ENCODE results near the gene RAP1GAP2. TPM values are rescaled to one million over a fixed set of nuclear protein-coding genes. Genes with fewer than 3 reads are reported as not detected.

RAP1GAP2 gene
- total RNA-seq, 3 donors from 2014 or later, result 26.6 to 45.3 (median 43.3) TPM

- intact Hi-C loops (cut with DNase I, micrococcal nuclease), result no loop called here
- TF ChIP-seq CTCF (IDR thresholded peaks at IDR 0.05), result no peak
- Histone ChIP-seq H3K9me3 (no peaks in the 10 kb centered on the region), H3K4me1 (ENCODE audit: low read depth) (peaks cover 12% of the 10 kb centered on the region), H3K36me3 (ENCODE audit: low read depth) (no peaks in the 10 kb centered on the region), H3K4me3 (no peak overlapping the region)
- ATAC-seq (no peak), DNase-seq (no peak)
Observed at GRCh38 chr17:2905269-2905668, 109.0 kb downstream of the RAP1GAP2 start.

- Histone ChIP-seq H3K4me3 (no peak overlapping the region), H3K9me3 (no peaks in the 10 kb centered on the region), H3K36me3 (ENCODE audit: low read depth) (no peaks in the 10 kb centered on the region), H3K4me1 (ENCODE audit: low read depth) (peaks cover 9% of the 10 kb centered on the region)
- ATAC-seq (no peak), DNase-seq (no peak)
- intact Hi-C loops (cut with DNase I, micrococcal nuclease), result no loop called here
- no peak for TF ChIP-seq CTCF (IDR thresholded peaks at IDR 0.05)
Observed at GRCh38 chr17:2905696-2906501, 109.7 kb downstream of the RAP1GAP2 start.

DNA sequence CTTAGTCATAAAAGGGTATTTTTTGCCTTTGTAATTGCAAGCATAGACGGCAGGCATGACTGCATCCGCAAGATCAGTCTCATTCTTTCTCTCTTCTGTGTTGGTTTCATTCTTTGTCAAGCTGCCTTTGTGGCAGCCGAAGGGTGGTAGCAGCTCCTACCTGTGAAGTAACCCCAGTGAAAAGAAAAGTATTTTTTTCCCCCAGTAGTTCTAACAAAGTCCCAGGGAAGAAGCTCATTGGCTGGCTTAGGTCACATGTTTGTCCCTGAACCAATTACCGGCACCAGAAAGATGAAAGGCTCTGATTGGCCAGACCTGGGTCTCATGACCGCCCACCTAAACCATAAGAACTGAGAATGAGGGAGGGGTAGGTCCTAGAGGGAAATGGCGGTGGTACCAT, 110.7 kb downstream of the RAP1GAP2 start:
- no peaks in the 10 kb centered on the region for H3K36me3 ChIP-seq (ENCODE audit: low read depth)
- ATAC-seq (no peak), DNase-seq (no peak)
- TF ChIP-seq CTCF (IDR thresholded peaks at IDR 0.05), result no peak
- peaks cover 9% of the 10 kb centered on the region for H3K4me1 ChIP-seq (ENCODE audit: low read depth)
- H3K9me3 ChIP-seq, result no peaks in the 10 kb centered on the region
- no peak overlapping the region for H3K4me3 ChIP-seq
- intact Hi-C loops (cut with DNase I, micrococcal nuclease), result no loop called here

DNA sequence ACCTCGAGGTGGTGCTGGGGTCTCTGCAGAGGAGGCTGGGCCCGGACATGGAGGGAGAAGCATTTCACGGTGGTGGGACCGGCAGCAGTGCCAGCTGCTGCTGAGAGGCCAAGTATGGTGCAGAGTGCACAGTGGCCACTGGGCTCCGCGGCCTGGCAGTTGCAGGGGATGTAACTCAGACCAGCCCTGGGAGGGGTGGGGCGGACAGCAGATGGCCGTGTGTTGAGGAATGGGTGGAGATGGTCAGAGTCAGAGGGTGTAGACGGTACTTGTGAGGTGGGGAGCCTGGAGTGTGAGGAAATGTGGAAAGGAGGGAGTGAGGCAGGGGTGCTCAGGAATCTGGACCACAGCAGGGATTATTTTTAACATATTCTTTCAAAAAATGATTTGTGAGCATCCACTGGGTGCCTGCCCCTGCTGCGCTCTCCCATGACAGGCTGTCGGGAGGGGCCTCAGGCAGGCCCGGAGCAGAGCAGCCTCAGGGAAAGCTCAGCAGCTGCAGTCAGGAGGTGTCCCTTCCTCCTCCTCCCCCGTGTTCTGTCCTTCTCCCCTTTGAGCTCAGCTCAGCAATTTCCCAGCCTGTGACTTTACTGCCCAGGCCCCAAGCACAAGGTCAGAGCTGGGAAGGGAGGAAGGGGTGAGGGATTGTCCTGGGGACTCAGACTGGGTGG, 113.1 kb downstream of the RAP1GAP2 start:
- DNase-seq, result peak in 2 of 3 donors; percentile 56 to 60
- H3K9me3 ChIP-seq, result no peaks in the 10 kb centered on the region
- intact Hi-C loops (cut with DNase I, micrococcal nuclease), result no loop called here

GRCh38 chr17:2909846-2910234, 113.6 kb downstream of the RAP1GAP2 start:
- no peaks in the 10 kb centered on the region for H3K36me3 ChIP-seq (ENCODE audit: low read depth)
- no peak overlapping the region for H3K4me3 ChIP-seq
- TF ChIP-seq CTCF (IDR thresholded peaks at IDR 0.05), result no peak
- DNase-seq, result no peak
- no peak for ATAC-seq
- no peaks in the 10 kb centered on the region for H3K9me3 ChIP-seq
- H3K4me1 ChIP-seq (ENCODE audit: low read depth), result peaks cover 6% of the 10 kb centered on the region
- intact Hi-C loops (cut with DNase I, micrococcal nuclease), result no loop called here

More for the DNA sequence above, 113.1 kb downstream of the RAP1GAP2 start:
- TF ChIP-seq CTCF (IDR thresholded peaks at IDR 0.05), result no peak
- Histone ChIP-seq H3K36me3 (ENCODE audit: low read depth) (no peaks in the 10 kb centered on the region), H3K4me3 (no peak overlapping the region), H3K4me1 (ENCODE audit: low read depth) (peaks cover 6% of the 10 kb centered on the region)
- peak; percentile 52 for ATAC-seq

Measured in mucosa of descending colon (tissue), 3 donors.